HL-60 (cell line): Measurements from ENCODE around the gene RNU6-9.

Experiments
- GABPA ChIP-seq: IDR thresholded peaks from 2 replicates; pipeline ENCODE4 v1.6.1; 2012; ENCODE audit warnings: low read depth
- POLR2AphosphoS5 ChIP-seq: IDR thresholded peaks from 2 replicates; pipeline ENCODE4 v1.6.1; 2012; ENCODE audit warnings: low read depth
- TF ChIP-seq, protein P1 (sequence below): IDR thresholded peaks from one replicate; pipeline ENCODE4 v1.5.1; 2011; ENCODE audit warnings: low read length, control low read depth, inconsistent platforms; ENCODE audit not compliant: insufficient read depth

DNA sequence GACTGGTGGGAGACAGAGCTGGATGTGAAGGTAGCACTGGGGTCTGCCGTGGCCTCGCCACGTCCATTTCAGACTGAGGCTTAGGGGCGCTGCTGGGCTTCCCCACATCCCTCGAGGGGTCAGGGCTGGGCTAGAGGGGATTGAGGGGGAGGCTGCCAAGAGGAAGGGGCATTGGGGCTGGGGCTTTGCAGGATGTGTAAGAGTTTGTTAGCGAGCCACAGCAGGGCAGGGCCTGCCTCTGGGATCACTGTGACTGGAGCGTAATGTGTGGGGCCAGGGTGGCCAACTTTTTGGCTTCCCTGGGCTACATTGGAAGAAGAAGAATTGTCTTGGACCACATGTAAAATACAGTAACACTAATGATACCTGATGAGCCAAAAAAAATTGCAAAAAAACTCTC lies 46.6 kb downstream of the RNU6-9 start:
- TF ChIP-seq POLR2AphosphoS5 (no peak), GABPA (no peak)
- TF ChIP-seq, protein P1, sequence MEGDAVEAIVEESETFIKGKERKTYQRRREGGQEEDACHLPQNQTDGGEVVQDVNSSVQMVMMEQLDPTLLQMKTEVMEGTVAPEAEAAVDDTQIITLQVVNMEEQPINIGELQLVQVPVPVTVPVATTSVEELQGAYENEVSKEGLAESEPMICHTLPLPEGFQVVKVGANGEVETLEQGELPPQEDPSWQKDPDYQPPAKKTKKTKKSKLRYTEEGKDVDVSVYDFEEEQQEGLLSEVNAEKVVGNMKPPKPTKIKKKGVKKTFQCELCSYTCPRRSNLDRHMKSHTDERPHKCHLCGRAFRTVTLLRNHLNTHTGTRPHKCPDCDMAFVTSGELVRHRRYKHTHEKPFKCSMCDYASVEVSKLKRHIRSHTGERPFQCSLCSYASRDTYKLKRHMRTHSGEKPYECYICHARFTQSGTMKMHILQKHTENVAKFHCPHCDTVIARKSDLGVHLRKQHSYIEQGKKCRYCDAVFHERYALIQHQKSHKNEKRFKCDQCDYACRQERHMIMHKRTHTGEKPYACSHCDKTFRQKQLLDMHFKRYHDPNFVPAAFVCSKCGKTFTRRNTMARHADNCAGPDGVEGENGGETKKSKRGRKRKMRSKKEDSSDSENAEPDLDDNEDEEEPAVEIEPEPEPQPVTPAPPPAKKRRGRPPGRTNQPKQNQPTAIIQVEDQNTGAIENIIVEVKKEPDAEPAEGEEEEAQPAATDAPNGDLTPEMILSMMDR = no peak
